IMR-90 (cell line): Measurements from ENCODE around the gene LRRK2.

ENCODE experiments used
- CTCF ChIP-seq: conservative IDR thresholded peaks from 2 replicates; pipeline ENCODE4 v1.5.1; 2012; ENCODE audit warnings: mild to moderate bottlenecking, low read depth, low read length, improper control_type of control experiment
- POLR2A ChIP-seq: IDR thresholded peaks from 2 replicates; pipeline ENCODE4 v1.6.1; 2012; ENCODE audit warnings: mild to moderate bottlenecking, low read depth, low read length

- TF ChIP-seq POLR2A (no peak), CTCF (no peak)
These were observed 37.9 kb downstream of the LRRK2 start for GRCh38 chr12:40262657-40263056.
